Esophagus muscularis mucosa (tissue), 4 donors: ENCODE data around the gene HOXD10. TPM values are rescaled to one million over a fixed set of nuclear protein-coding genes. Genes with fewer than 3 reads are reported as not detected.

Experiments used
- DNase-seq: peaks from one replicate; pipeline ENCODE4 v3.0.0-alpha.2; 2017; ENCODE audit errors: extremely low spot score
- H3K27ac ChIP-seq, 4 donors: fragments of 200-600 bp; sonication (generic); replicated peaks in 1 of 4; 1 replicate in 3 of 4; 2 replicates in 1 of 4; pipeline ENCODE4 v1.5.1; 2016 to 2019; ENCODE audit warnings: mild to moderate bottlenecking in 1 of 4
- H3K27me3 ChIP-seq, 4 donors: fragments of 200-600 bp; sonication (generic); one replicate each; pipeline versions ENCODE4 v1.5.1 to v1.6.0; 2016 to 2019
- H3K36me3 ChIP-seq, 4 donors: fragments of 200-600 bp; sonication (generic); one replicate each; pipeline ENCODE4 v1.5.1; 2016 to 2019
- H3K4me1 ChIP-seq, 4 donors: fragments of 200-600 bp; sonication (generic); one replicate each; pipeline ENCODE4 v1.5.1; 2016 to 2019
- H3K4me3 ChIP-seq, 4 donors: fragments of 200-600 bp; sonication (generic); 1 replicate in 2 of 4; 2 replicates in 2 of 4; pipeline ENCODE4 v1.5.1; 2016 to 2019; ENCODE audit warnings: mild to moderate bottlenecking in 4 of 4, moderate library complexity in 1 of 4
- H3K9me3 ChIP-seq, 4 donors: fragments of 200-600 bp; sonication (generic); 1 replicate in 3 of 4; 2 replicates in 1 of 4; pipeline ENCODE4 v1.5.1; 2016 to 2019
- EP300 ChIP-seq: sonication (generic); formaldehyde crosslinking; IDR thresholded peaks from one replicate; pipeline ENCODE4 v1.6.1; 2017; ENCODE audit warnings: antibody characterized with exemption
- POLR2A ChIP-seq: fragments of 450-650 bp; IDR thresholded peaks from one replicate; pipeline ENCODE4 v1.6.1; 2017; ENCODE audit warnings: antibody characterized with exemption, moderate library complexity, mild to moderate bottlenecking, low read depth
- POLR2AphosphoS5 ChIP-seq, 2 donors: sonication (generic); formaldehyde crosslinking; IDR thresholded peaks; one replicate each; pipeline ENCODE4 v1.6.1; 2017; ENCODE audit warnings: antibody characterized with exemption in 2 of 2
- WGBS: methylation state at CpG from one replicate; pipeline ENCODE4 v1.1.5; 2018; 5-methylcytosine and 5-hydroxymethylcytosine counted together
- intact Hi-C: fragments of 100-400 bp; cut with DNase I; formaldehyde crosslinking; loops from one replicate; pipeline ENCODE4 v1.15.1; 2023
- small RNA-seq, 3 donors: library from RNA; depleted of rRNA; stranded (forward); fragments of <200 nt; gene quantifications; one replicate each; pipeline ENCODE3, GENCODE V24; 2016
- total RNA-seq, 4 donors: library from RNA; depleted of rRNA; stranded (reverse); fragments of >200 nt; gene quantifications; one replicate each; pipeline versions ENCODE4 v1.1.0 to v1.2.1, GENCODE V29; 2016
- TF ChIP-seq, protein P1 (sequence below), 3 experiments: fragments of 200-600 bp in 2 of 3; fragments of 450-650 bp in 1 of 3; sonication (generic) in 2 of 3; IDR thresholded peaks; one replicate each; pipeline ENCODE4 v1.5.1; 2017 to 2019; ENCODE audit warnings: antibody characterized with exemption in 3 of 3, mild to moderate bottlenecking in 2 of 3, moderate library complexity in 1 of 3

The HOXD10 gene
- total RNA-seq, 4 donors from 2014 or later = 0.42 to 0.50 TPM; not detected in 2

DNA sequence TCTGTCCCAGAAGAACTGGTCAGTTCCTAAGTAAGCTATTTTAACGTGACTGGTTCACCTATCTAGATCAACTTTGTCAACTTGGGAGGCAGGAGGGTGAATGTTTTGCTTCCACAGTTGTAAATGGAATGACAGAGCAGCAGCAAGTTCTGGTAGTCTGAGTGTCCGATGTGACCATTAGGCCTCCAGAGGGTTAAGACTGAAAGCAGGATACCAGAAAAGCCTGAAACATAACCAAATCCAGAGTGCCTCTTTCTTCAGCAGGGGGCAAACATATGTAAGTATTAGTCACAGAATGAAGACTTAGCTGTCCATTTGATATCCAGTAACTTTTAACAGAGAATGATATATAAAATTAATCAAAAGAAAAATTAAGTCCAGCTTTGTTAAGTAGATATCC lies 49.7 kb downstream of the HOXD10 start:
- TF ChIP-seq EP300 (no peak), POLR2A (no peak), POLR2AphosphoS5 (IDR thresholded peaks at IDR 0.05) (no peak)
- TF ChIP-seq, protein P1, sequence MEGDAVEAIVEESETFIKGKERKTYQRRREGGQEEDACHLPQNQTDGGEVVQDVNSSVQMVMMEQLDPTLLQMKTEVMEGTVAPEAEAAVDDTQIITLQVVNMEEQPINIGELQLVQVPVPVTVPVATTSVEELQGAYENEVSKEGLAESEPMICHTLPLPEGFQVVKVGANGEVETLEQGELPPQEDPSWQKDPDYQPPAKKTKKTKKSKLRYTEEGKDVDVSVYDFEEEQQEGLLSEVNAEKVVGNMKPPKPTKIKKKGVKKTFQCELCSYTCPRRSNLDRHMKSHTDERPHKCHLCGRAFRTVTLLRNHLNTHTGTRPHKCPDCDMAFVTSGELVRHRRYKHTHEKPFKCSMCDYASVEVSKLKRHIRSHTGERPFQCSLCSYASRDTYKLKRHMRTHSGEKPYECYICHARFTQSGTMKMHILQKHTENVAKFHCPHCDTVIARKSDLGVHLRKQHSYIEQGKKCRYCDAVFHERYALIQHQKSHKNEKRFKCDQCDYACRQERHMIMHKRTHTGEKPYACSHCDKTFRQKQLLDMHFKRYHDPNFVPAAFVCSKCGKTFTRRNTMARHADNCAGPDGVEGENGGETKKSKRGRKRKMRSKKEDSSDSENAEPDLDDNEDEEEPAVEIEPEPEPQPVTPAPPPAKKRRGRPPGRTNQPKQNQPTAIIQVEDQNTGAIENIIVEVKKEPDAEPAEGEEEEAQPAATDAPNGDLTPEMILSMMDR (IDR thresholded peaks at IDR 0.05) = no peak
- Histone ChIP-seq H3K4me1 (peaks cover 0 to 26% (median 17%) of the 10 kb centered on the region in 4 donors), H3K27ac (no peak overlapping the region), H3K9me3 (peaks cover 0 to 5% (median 0%) of the 10 kb centered on the region in 4 donors), H3K36me3 (no peaks in the 10 kb centered on the region), H3K4me3 (no peak overlapping the region), H3K27me3 (peaks cover 0 to 100% (median 54%) of the 10 kb centered on the region in 4 donors)
- 54% methylated on average over 2 of the region's 2 CpGs for WGBS
- intact Hi-C loops = no loop called here
- no peak for DNase-seq

DNA sequence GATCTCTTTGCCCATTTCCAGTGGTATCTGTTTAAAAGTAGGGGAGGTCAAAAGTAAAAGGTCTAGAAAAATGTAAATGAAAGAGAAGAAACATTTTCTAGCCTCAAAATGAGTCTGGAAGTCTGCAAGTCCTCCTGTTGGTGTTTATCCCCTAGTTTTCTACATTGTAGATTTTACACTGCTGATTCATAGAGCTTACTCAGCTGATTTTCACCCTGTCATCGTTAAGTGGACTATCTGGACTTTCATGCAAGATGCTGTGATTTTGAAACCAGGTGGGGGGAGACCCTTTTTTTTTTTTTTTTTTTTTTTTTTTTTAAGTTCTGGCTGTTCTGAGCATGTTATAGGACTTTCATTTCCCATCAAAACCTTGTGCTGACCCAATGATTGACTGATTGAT lies 50.8 kb downstream of the HOXD10 start:
- no peak overlapping the region for H3K27ac ChIP-seq
- DNase-seq = no peak
- intact Hi-C loops = no loop called here
- H3K27me3 ChIP-seq = peaks cover 0 to 100% (median 57%) of the 10 kb centered on the region in 4 donors
- no peaks in the 10 kb centered on the region for H3K36me3 ChIP-seq
- TF ChIP-seq EP300 (no peak), POLR2A (no peak), POLR2AphosphoS5 (IDR thresholded peaks at IDR 0.05) (no peak)
- TF ChIP-seq, protein P1 (IDR thresholded peaks at IDR 0.05) = no peak
- peaks cover 0 to 5% (median 0%) of the 10 kb centered on the region in 4 donors for H3K9me3 ChIP-seq
- peaks cover 0 to 30% (median 23%) of the 10 kb centered on the region in 4 donors for H3K4me1 ChIP-seq
- WGBS = 61% methylated on average over 1 of the region's 1 CpG
- H3K4me3 ChIP-seq = no peak overlapping the region

DNA sequence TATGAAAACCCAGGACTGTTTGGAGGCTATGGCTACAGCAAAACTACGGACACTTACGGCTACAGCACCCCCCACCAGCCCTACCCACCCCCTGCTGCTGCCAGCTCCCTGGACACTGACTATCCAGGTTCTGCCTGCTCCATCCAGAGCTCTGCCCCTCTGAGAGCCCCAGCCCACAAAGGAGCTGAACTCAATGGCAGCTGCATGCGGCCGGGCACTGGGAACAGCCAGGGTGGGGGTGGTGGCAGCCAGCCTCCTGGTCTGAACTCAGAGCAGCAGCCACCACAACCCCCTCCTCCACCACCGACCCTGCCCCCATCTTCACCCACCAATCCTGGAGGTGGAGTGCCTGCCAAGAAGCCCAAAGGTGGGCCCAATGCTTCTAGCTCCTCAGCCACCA lies 52.6 kb downstream of the HOXD10 start:
- Histone ChIP-seq H3K4me3 (no peak overlapping the region), H3K27me3 (peaks cover 0 to 100% (median 57%) of the 10 kb centered on the region in 4 donors), H3K27ac (no peak overlapping the region), H3K36me3 (no peaks in the 10 kb centered on the region), H3K4me1 (peaks cover 0 to 29% (median 22%) of the 10 kb centered on the region in 4 donors), H3K9me3 (peaks cover 0 to 5% (median 0%) of the 10 kb centered on the region in 4 donors)
- TF ChIP-seq POLR2A (no peak), EP300 (no peak), POLR2AphosphoS5 (IDR thresholded peaks at IDR 0.05) (no peak)
- TF ChIP-seq, protein P1 (IDR thresholded peaks at IDR 0.05) = no peak
- intact Hi-C loops = no loop called here
- WGBS = 86% methylated on average over 1 of the region's 5 CpGs
- no peak for DNase-seq

Small RNA genes lying within 50 kb of the gene (small RNA-seq; reads per million reads assigned to genes)
- 75,134 to 108,094 (median 98,772) reads per million in 3 donors for gene MIR10B

Other genes with a start within 250 kb of the HOXD10 start
- 10 to 100 TPM in 2 of 4 donors, 1 to 10 TPM in 2; 9.4 to 15.8 (median 11.4) TPM for gene LNPK, start 114.5 kb upstream of the HOXD10 start, total RNA-seq
- gene EVX2, start 32.8 kb upstream of the HOXD10 start, total RNA-seq = under 1 TPM in 1 of 4 donors, not detected in 3; 0.11 TPM
- gene HOXD13, start 24.1 kb upstream of the HOXD10 start, total RNA-seq = not detected
- gene HOXD12, start 17.0 kb upstream of the HOXD10 start, total RNA-seq = not detected
- not detected for gene HOXD11, start 9.5 kb upstream of the HOXD10 start, total RNA-seq
- 1 to 10 TPM in 1 of 4 donors, under 1 TPM in 3; 0.83 to 2.2 (median 0.99) TPM for gene HOXD9, start 5.9 kb downstream of the HOXD10 start, total RNA-seq
- gene HOXD8, start 12.9 kb downstream of the HOXD10 start, total RNA-seq = 1 to 10 TPM; 3.7 to 4.8 (median 4.3) TPM
- gene HOXD4, start 34.8 kb downstream of the HOXD10 start, total RNA-seq = 1 to 10 TPM in 2 of 4 donors, under 1 TPM in 2; 0.66 to 2.9 (median 1.9) TPM
- gene HOXD3, start 40.5 kb downstream of the HOXD10 start, total RNA-seq = 1 to 10 TPM in 2 of 4 donors, under 1 TPM in 2; 0.86 to 2.1 (median 1.4) TPM
- gene HOXD1, start 71.9 kb downstream of the HOXD10 start, total RNA-seq = under 1 TPM in 2 of 4 donors, not detected in 2; 0.19 to 0.34 TPM
- 10 to 100 TPM; 26.2 to 31.1 (median 27.6) TPM for gene MTX2, start 152.7 kb downstream of the HOXD10 start, total RNA-seq